Panc1 (cell line): ENCODE results near the gene LGALS1. TPM values are rescaled to one million over a fixed set of nuclear protein-coding genes. Genes with fewer than 3 reads are reported as not detected.
A peak's percentile ranks its signal among the peaks of the same experiment; 100 is the strongest.

Source experiments
- ATAC-seq: fragments of 200-7000 bp; cut with Tn5 transposase; 2 replicates; pipeline ENCODE4 v1.9.1; 2020; ENCODE audit warnings: mild to moderate bottlenecking, moderate library complexity
- BruUV-seq: library from RNA; stranded (reverse); fragments of 400-500 nt; replicated peaks from 2 replicates; lab custom pipeline; 2021; lab: Mats Ljungman, UMichigan
- CTCF ChIA-PET: fragments of 300-600 bp; sonication (Branson Sonifier 250); formaldehyde crosslinking; loops from one replicate; lab custom pipeline; 2022; ENCODE audit warnings: antibody characterized with exemption; lab: Charles Lee
- POLR2A ChIA-PET: fragments of 300-600 bp; sonication (Branson Sonifier 250); formaldehyde crosslinking; loops from one replicate; lab custom pipeline; 2022; ENCODE audit warnings: antibody characterized with exemption; lab: Charles Lee
- DNase-seq: peaks from one replicate; pipeline ENCODE4 v3.0.0-alpha.2; 2010; ENCODE audit warnings: low read depth, low spot score
- H3K27ac ChIP-seq: 2 replicates; pipeline ENCODE4 v1.5.1; 2011; ENCODE audit warnings: mild to moderate bottlenecking, low read length, inconsistent platforms
- H3K27me3 ChIP-seq: fragments of 200-500 bp; sonication (Bioruptor generic); 2 replicates; pipeline ENCODE4 v1.6.0; 2014; ENCODE audit warnings: low read length, inconsistent platforms; ENCODE audit not compliant: control insufficient read depth, insufficient read depth
- H3K36me3 ChIP-seq: fragments of 200-500 bp; sonication (Bioruptor generic); 2 replicates; pipeline ENCODE4 v1.5.1; 2014; ENCODE audit warnings: inconsistent platforms, mild to moderate bottlenecking, low read length, moderate library complexity; ENCODE audit not compliant: control insufficient read depth, insufficient read depth
- H3K4me1 ChIP-seq: 2 replicates; pipeline ENCODE4 v1.5.1; 2011; ENCODE audit warnings: inconsistent platforms, mild to moderate bottlenecking, low read length, moderate library complexity; ENCODE audit not compliant: control insufficient read depth, insufficient read depth
- H3K4me3 ChIP-seq, 2 experiments: 2 replicates each; pipeline ENCODE4 v1.5.1; 2011 to 2012; ENCODE audit warnings: low read depth in 2 of 2, low read length in 2 of 2, mild to moderate bottlenecking in 2 of 2, inconsistent platforms in 1 of 2, moderate library complexity in 1 of 2
- H3K9me3 ChIP-seq: fragments of 200-500 bp; sonication (Bioruptor generic); 2 replicates; pipeline ENCODE4 v1.5.1; 2014; ENCODE audit warnings: low read depth, mild to moderate bottlenecking, inconsistent platforms, low read length, moderate library complexity; ENCODE audit not compliant: control insufficient read depth, insufficient read depth
- POLR2AphosphoS5 ChIP-seq: IDR thresholded peaks from 2 replicates; pipeline ENCODE4 v1.6.1; 2012; ENCODE audit warnings: mild to moderate bottlenecking, low read depth, low read length, moderate library complexity
- SIN3A ChIP-seq: IDR thresholded peaks from 2 replicates; pipeline ENCODE4 v1.6.1; 2012; ENCODE audit warnings: low read depth, mild to moderate bottlenecking, low read length, moderate library complexity, borderline replicate concordance; ENCODE audit not compliant: insufficient read depth
- TCF7L2 ChIP-seq: IDR thresholded peaks from 2 replicates; pipeline ENCODE4 v1.6.1; 2011; ENCODE audit warnings: mild to moderate bottlenecking, low read depth, low read length, inconsistent platforms
- in situ Hi-C: cut with HindIII; loops from 2 replicates; pipeline ENCODE4 v1.10.0; 2016; ENCODE audit warnings: low sequenced_read_pairs, low pct_unique_long_range_greater_than_20kb
- intact Hi-C: fragments of 100-400 bp; cut with micrococcal nuclease; formaldehyde crosslinking; loops from one replicate; pipeline ENCODE4 v1.10.0; 2022; ENCODE audit not compliant: unreplicated experiment
- total RNA-seq: library from RNA; stranded (reverse); gene quantifications from one replicate; pipeline ENCODE4 v1.2.1, GENCODE V29; 2021; ENCODE audit not compliant: unreplicated experiment
- TF ChIP-seq, protein P1 (sequence below), 2 experiments: IDR thresholded peaks; 2 replicates each; pipeline ENCODE4 v1.6.1; 2011 to 2012; ENCODE audit warnings: low read depth in 2 of 2, control low read depth in 1 of 2, low read length in 1 of 2, mild to moderate bottlenecking in 1 of 2, moderate library complexity in 1 of 2; ENCODE audit not compliant: insufficient read depth in 1 of 2
- TF ChIP-seq, protein P2 (sequence below): fragments of 450-650 bp; IDR thresholded peaks from 2 replicates; pipeline ENCODE4 v1.5.1; 2017; ENCODE audit warnings: mild to moderate bottlenecking

The LGALS1 gene
- total RNA-seq, 1 experiment from 2014 or later = 1,518 TPM

DNA sequence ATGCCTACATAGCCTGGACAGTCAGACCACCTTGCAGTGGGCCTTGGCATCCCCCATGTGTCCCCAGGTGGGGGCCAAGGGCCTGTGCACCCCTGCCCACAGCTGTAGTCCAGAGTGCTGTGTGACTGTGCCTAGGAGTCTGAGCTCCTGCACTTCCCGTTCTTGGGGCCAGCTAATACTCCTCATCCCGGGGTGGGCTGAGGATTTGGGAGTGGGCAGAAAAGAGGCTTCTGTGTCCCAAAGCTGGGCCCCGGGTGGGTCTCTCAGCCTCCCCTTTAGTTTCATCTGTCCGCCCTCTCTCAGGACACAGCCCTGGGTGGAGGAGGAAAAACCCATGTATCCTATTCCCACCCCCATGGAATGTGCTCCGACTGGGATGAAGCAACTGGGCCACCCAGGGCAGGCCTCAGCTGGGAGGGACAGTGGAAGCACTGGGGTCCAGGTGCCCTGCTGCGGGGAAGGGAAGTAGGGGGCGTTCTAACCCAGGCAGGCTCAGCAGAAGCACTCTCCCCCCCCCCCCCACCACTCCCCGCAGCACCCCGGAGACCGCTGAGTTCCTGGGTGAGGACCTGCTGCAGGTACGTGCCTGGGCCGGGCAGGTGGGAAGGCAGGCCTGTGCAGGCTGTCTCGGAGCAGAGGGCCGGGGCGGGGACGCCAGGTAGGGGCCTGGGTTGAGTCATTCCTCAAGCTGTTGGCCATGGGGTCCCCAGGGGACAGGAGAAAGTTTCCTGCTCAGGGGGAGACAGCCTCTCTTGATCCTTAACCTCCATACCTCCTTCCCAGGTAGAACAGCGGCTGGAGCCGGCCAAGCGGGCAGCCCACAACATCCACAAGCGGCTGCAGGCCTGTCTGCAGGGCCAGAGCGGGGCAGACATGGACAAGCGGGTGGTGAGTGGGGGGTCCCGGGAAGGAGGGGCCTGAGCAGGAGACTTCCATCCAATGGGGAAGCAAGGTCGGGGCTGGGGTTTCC lies 34.6 kb upstream of the LGALS1 start:
- TF ChIP-seq, protein P1, sequence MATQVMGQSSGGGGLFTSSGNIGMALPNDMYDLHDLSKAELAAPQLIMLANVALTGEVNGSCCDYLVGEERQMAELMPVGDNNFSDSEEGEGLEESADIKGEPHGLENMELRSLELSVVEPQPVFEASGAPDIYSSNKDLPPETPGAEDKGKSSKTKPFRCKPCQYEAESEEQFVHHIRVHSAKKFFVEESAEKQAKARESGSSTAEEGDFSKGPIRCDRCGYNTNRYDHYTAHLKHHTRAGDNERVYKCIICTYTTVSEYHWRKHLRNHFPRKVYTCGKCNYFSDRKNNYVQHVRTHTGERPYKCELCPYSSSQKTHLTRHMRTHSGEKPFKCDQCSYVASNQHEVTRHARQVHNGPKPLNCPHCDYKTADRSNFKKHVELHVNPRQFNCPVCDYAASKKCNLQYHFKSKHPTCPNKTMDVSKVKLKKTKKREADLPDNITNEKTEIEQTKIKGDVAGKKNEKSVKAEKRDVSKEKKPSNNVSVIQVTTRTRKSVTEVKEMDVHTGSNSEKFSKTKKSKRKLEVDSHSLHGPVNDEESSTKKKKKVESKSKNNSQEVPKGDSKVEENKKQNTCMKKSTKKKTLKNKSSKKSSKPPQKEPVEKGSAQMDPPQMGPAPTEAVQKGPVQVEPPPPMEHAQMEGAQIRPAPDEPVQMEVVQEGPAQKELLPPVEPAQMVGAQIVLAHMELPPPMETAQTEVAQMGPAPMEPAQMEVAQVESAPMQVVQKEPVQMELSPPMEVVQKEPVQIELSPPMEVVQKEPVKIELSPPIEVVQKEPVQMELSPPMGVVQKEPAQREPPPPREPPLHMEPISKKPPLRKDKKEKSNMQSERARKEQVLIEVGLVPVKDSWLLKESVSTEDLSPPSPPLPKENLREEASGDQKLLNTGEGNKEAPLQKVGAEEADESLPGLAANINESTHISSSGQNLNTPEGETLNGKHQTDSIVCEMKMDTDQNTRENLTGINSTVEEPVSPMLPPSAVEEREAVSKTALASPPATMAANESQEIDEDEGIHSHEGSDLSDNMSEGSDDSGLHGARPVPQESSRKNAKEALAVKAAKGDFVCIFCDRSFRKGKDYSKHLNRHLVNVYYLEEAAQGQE (IDR thresholded peaks at IDR 0.05; ENCODE audit: insufficient read depth in 1 of 2, low read depth in 2 of 2, low read length in 1 of 2) = no peak
- TF ChIP-seq TCF7L2 (no peak), SIN3A (no peak), POLR2AphosphoS5 (no peak)
- TF ChIP-seq, protein P2, sequence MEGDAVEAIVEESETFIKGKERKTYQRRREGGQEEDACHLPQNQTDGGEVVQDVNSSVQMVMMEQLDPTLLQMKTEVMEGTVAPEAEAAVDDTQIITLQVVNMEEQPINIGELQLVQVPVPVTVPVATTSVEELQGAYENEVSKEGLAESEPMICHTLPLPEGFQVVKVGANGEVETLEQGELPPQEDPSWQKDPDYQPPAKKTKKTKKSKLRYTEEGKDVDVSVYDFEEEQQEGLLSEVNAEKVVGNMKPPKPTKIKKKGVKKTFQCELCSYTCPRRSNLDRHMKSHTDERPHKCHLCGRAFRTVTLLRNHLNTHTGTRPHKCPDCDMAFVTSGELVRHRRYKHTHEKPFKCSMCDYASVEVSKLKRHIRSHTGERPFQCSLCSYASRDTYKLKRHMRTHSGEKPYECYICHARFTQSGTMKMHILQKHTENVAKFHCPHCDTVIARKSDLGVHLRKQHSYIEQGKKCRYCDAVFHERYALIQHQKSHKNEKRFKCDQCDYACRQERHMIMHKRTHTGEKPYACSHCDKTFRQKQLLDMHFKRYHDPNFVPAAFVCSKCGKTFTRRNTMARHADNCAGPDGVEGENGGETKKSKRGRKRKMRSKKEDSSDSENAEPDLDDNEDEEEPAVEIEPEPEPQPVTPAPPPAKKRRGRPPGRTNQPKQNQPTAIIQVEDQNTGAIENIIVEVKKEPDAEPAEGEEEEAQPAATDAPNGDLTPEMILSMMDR = no peak
- no peaks in the 10 kb centered on the region for H3K36me3 ChIP-seq
- peak overlapping the region; percentile 10 to 39; a peak in 2 of 4 replicates for H3K4me3 ChIP-seq

DNA sequence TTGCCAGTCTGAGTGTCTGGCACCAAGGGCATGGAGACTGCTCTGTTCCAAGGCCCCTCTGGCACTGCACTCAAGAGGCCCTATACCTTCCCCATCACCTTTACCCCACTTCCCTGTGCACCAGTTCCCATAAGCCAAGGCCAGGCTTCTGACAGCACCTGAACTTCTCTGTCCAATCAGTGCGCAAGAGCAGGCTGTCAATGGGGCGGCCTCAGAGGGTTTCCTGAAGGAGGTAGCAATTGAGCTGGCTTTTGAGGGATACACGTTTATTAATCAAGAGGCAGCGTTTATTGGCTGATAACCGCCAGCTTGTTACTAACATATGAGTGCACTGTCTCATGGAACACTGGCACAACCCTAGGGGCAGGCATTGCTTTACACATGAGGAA lies 33.9 kb upstream of the LGALS1 start:
- peaks cover 6% of the 10 kb centered on the region; the same call in 1 of the 2 replicates for H3K4me1 ChIP-seq
- CTCF ChIA-PET = no interaction called here
- H3K27ac ChIP-seq = no peak overlapping the region
- intact Hi-C loops = no loop called here
- TF ChIP-seq, protein P2 = no peak
- no peak for TF ChIP-seq TCF7L2
- no peak for TF ChIP-seq SIN3A
- TF ChIP-seq, protein P1 (IDR thresholded peaks at IDR 0.05; ENCODE audit: insufficient read depth in 1 of 2, low read depth in 2 of 2, low read length in 1 of 2) = no peak
- TF ChIP-seq POLR2AphosphoS5 = no peak
- BruUV-seq = no TSS peak
- in situ Hi-C loops = no loop called here
- POLR2A ChIA-PET = no interaction called here
- no peaks in the 10 kb centered on the region for H3K9me3 ChIP-seq
- ATAC-seq (no peak), DNase-seq (no peak)
- no peak overlapping the region for H3K4me3 ChIP-seq
- H3K27me3 ChIP-seq = no peaks in the 10 kb centered on the region
- no peaks in the 10 kb centered on the region for H3K36me3 ChIP-seq

More for the DNA sequence above, 34.6 kb upstream of the LGALS1 start:
- no peaks in the 10 kb centered on the region for H3K9me3 ChIP-seq
- no peak for ATAC-seq
- no peak for DNase-seq
- POLR2A ChIA-PET = no interaction called here
- peaks cover 6% of the 10 kb centered on the region; the same call in 1 of the 2 replicates for H3K4me1 ChIP-seq
- no peaks in the 10 kb centered on the region for H3K27me3 ChIP-seq
- H3K27ac ChIP-seq = no peak overlapping the region
- no TSS peak for BruUV-seq
- intact Hi-C loops = no loop called here
- CTCF ChIA-PET = no interaction called here
- in situ Hi-C loops = no loop called here
